ENCODE results near the gene COL18A1. TPM values are rescaled to one million over a fixed set of nuclear protein-coding genes. Genes with fewer than 3 reads are reported as not detected.

COL18A1 gene
- total RNA-seq, 4 donors from 2014 or later: 16.4 to 42.2 (median 20.7) TPM

DNA sequence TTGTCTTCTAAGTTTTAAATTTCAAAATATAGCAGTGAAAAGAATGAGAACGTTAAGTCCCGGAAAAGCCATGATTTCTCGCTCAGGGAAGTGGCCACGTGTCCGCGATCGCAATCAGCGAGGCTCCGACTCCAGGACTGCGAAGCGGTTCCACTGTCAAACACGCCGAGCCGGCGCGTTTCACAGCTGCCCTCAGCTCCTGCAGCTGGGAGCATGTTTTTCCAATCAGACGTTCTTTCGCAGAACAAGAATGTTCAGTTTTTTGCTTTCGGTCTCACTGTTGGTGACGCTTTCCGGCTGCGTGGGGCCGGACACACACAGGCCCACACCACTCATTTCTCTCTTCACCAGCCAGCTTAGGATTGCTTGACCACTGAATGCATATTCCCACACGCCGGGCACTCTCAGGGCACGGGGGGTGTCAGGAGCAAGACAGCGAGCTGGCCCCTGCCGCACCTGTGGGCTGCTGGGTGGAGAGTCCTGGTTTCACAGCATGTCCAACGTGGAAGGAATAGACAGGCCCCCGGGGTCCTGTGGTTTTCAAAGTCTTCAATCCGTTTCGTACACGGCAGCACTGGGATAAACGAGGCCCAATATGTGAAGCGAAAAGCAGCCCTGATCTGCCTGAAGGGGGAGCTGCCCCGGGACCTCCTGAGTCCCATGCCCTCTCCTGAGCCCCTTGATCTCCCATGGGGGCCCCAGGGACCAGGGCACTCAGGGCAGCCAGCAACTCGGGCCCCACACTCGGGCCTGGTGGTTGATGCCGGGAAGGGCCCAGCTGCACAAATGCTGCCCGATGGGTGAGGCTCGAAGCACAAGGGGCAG lies 47.3 kb upstream of the COL18A1 start:
- H3K4me1 ChIP-seq: peaks cover 14 to 24% of the 10 kb centered on the region in 2 donors
- H3K36me3 ChIP-seq: no peaks in the 10 kb centered on the region
- intact Hi-C loops (cut with DNase I; ENCODE audit: low total_unique reads) (no loop called here), in situ Hi-C loops (cut with MboI; ENCODE audit: low sequenced_read_pairs in 4 of 4) (no loop called here)
- peak; percentile 68 to 71 for ATAC-seq
- H3K27ac ChIP-seq: peak overlapping the region; percentile 73 to 84 (median 79)
- H3K4me3 ChIP-seq: no peak overlapping the region
- TF ChIP-seq CTCF (IDR thresholded peaks at IDR 0.05 in 4 of 5, conservative IDR thresholded peaks at IDR 0.05 in 1 of 5): no peak
- TF ChIP-seq POLR2A (IDR thresholded peaks at IDR 0.05): peak in 1 of 2 donors; percentile 19
- peak; percentile 30 to 37 for DNase-seq
- H3K27me3 ChIP-seq: no peaks in the 10 kb centered on the region
- H3K9me3 ChIP-seq: no peaks in the 10 kb centered on the region

DNA sequence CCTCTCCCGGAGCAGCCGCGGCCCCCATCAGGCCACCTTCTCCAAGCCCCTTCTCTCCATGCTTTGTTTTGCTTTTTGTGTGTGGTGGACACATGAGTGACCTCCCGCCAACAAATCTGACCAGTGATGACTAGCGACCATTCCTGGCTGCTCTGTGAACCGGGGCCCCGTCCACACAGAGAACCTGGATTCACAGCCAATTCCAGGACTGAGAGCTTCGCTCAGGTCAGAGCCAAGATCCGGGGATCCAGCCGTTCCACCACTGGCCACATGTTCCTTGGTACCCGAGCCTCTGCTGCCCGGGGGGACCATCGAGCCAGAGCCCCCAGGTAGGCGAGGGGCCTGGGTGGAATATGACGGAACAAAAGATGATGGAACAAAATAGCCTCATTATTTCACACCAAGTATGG lies 46.7 kb upstream of the COL18A1 start:
- TF ChIP-seq CTCF (IDR thresholded peaks at IDR 0.05 in 4 of 5, conservative IDR thresholded peaks at IDR 0.05 in 1 of 5): no peak
- no peak for TF ChIP-seq POLR2A (IDR thresholded peaks at IDR 0.05)
- in situ Hi-C loops (cut with MboI; ENCODE audit: low sequenced_read_pairs in 4 of 4): no loop called here

DNA sequence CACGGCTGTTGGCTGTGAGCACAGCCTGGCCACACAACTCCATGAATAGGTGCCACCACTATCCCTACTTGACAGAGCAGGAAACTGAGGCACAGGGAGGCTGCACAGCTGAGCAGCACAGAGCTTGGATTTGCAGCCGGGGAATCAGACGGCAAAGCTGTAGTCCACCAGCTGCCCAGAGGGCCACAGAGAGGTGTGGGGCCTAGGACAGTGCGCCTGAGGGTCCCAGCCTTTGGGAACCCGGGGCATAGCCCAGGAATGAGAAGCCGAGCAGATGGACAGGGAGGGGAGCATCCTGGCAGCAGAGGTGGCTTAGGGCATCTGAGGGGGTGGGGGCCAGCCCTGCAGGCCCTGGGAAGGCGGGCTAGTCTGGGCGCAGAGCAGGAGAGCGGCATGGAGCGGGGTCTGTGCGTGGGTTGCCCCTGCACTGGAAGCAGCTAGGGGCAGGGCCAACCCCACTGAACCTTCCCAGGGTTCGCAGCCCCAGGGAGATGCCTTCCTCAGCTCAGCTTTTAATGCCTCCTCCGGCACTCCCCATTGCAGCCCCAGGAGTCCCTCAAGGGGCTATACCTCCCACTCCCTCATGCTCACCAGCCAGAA lies 46.2 kb upstream of the COL18A1 start:
- DNase-seq (no peak), ATAC-seq (no peak)
- Histone ChIP-seq H3K27ac (peak overlapping the region; percentile 73 to 84 (median 79)), H3K27me3 (no peaks in the 10 kb centered on the region), H3K9me3 (no peaks in the 10 kb centered on the region), H3K4me1 (peaks cover 18 to 24% of the 10 kb centered on the region in 2 donors), H3K36me3 (no peaks in the 10 kb centered on the region), H3K4me3 (no peak overlapping the region)
- TF ChIP-seq POLR2A (IDR thresholded peaks at IDR 0.05): no peak
- TF ChIP-seq CTCF (IDR thresholded peaks at IDR 0.05 in 4 of 5, conservative IDR thresholded peaks at IDR 0.05 in 1 of 5): no peak
- in situ Hi-C loops (cut with MboI; ENCODE audit: low sequenced_read_pairs in 4 of 4): no loop called here
- intact Hi-C loops (cut with DNase I; ENCODE audit: low total_unique reads): no loop called here

More for the DNA sequence above, 46.7 kb upstream of the COL18A1 start:
- DNase-seq (no peak), ATAC-seq (no peak)
- H3K36me3 ChIP-seq: no peaks in the 10 kb centered on the region
- peak overlapping the region; percentile 73 to 84 (median 79) for H3K27ac ChIP-seq
- peaks cover 14 to 24% of the 10 kb centered on the region in 2 donors for H3K4me1 ChIP-seq
- H3K4me3 ChIP-seq: no peak overlapping the region
- no peaks in the 10 kb centered on the region for H3K27me3 ChIP-seq
- H3K9me3 ChIP-seq: no peaks in the 10 kb centered on the region
- intact Hi-C loops (cut with DNase I; ENCODE audit: low total_unique reads): no loop called here

- no peak for ATAC-seq
- Histone ChIP-seq H3K36me3 (no peaks in the 10 kb centered on the region), H3K27me3 (peaks cover 0 to 6% (median 3%) of the 10 kb centered on the region in 3 donors), H3K27ac (no peak overlapping the region), H3K4me3 (no peak overlapping the region), H3K9me3 (no peaks in the 10 kb centered on the region), H3K4me1 (peaks cover 20 to 29% of the 10 kb centered on the region in 2 donors)
- TF ChIP-seq POLR2A (IDR thresholded peaks at IDR 0.05): no peak
- no peak for DNase-seq
- intact Hi-C loops (cut with DNase I; ENCODE audit: low total_unique reads): no loop called here
- in situ Hi-C loops (cut with MboI; ENCODE audit: low sequenced_read_pairs in 4 of 4): no loop called here
These were observed 45.3 kb upstream of the COL18A1 start for GRCh38 chr21:45359451-45360217.
